ENCODE results near the gene TNNI2.
"Not testable (repeated sequence)": the region's sequence is repeated elsewhere in the genome, so short reads cannot be mapped to it uniquely, and the experiment has no call there.

The TNNI2 gene

DNA sequence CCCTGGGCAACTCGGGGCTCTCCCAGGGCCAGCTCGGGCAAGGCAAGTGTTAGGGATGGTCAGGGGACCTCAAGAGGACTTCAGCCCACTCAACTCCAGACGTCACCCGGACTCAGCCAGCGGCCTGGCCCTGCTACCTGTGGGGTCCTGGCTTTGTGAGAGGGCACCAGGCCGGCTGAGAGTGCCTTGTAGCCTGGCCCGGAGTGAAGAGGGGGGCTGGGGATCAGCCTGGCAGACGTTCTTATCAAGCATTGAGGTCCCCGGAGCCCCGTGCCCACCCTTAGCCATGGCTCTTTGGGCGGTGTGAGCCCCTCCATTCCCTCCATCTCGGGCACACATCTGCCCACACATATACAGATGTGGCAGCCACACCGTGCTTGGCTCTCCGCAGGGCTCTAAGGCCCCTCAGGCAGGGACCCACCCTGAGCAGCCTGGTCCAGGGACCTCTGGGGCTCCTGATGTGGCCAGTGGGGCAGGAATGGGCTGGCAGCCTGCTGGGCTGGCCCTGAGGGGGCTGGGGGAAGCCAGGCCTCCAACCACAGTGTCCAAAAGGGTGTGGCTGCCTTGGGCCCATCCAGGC lies 29.4 kb downstream of the TNNI2 start:
- Histone ChIP-seq H3K27ac (ENCODE audit: insufficient read depth, low read length, poor library complexity, severe bottlenecking) (no peak overlapping the region), H3K9me3 (ENCODE audit: control insufficient read depth, low read length) (no peaks in the 10 kb centered on the region), H3K4me3 (ENCODE audit: insufficient read depth, low read depth, low read length, poor library complexity, severe bottlenecking) (no peak overlapping the region), H3K4me1 (ENCODE audit: control insufficient read depth, insufficient read depth, low read length, poor library complexity, severe bottlenecking) (peaks cover 69% of the 10 kb centered on the region), H3K27me3 (replicated peaks; ENCODE audit: control insufficient read depth, insufficient read depth, low read length, poor library complexity, severe bottlenecking) (no peaks in the 10 kb centered on the region), H3K36me3 (ENCODE audit: control insufficient read depth, insufficient read depth, low read length) (peaks cover 17% of the 10 kb centered on the region)
- no peak for DNase-seq

DNA sequence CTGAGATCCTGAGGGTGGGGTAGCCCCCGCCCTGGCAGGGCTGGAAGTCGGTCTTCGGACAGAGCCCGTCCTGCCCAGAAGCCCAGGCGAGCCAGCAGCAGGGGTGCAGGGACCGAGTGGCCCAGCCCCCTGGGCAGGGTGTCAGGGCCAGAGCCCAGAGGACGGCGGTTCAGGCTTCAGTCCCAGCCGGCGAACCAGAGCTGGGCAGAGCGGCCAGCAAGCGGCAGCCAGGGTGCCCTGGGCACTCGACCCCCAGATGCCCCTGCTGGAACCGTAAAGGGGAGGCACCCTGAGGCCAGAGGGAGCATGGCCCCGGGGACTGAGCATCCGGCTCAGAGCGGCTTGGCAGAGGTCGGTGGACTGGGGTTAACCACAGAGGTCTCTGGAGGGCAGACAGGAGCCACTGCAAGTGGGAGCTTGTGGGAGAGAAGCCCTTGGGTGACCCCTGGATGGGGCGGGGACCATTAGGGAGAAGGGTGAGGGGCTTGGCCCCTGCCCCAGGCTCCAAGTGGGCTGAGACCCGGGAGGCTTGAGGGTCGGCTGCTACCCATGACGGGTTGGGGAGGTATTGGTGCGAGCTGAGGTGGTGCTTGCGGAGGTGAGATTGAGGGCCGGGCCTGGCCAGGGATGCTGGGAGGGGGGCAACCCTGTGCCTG lies 30.0 kb downstream of the TNNI2 start:
- peak overlapping the region; percentile 36 for H3K27ac ChIP-seq (ENCODE audit: insufficient read depth, low read length, poor library complexity, severe bottlenecking)
- peaks cover 17% of the 10 kb centered on the region for H3K36me3 ChIP-seq (ENCODE audit: control insufficient read depth, insufficient read depth, low read length)
- H3K4me3 ChIP-seq (ENCODE audit: insufficient read depth, low read depth, low read length, poor library complexity, severe bottlenecking), result no peak overlapping the region
- DNase-seq, result no peak
- H3K9me3 ChIP-seq (ENCODE audit: control insufficient read depth, low read length), result no peaks in the 10 kb centered on the region
- no peaks in the 10 kb centered on the region for H3K27me3 ChIP-seq (replicated peaks; ENCODE audit: control insufficient read depth, insufficient read depth, low read length, poor library complexity, severe bottlenecking)
- peaks cover 64% of the 10 kb centered on the region for H3K4me1 ChIP-seq (ENCODE audit: control insufficient read depth, insufficient read depth, low read length, poor library complexity, severe bottlenecking)

DNA sequence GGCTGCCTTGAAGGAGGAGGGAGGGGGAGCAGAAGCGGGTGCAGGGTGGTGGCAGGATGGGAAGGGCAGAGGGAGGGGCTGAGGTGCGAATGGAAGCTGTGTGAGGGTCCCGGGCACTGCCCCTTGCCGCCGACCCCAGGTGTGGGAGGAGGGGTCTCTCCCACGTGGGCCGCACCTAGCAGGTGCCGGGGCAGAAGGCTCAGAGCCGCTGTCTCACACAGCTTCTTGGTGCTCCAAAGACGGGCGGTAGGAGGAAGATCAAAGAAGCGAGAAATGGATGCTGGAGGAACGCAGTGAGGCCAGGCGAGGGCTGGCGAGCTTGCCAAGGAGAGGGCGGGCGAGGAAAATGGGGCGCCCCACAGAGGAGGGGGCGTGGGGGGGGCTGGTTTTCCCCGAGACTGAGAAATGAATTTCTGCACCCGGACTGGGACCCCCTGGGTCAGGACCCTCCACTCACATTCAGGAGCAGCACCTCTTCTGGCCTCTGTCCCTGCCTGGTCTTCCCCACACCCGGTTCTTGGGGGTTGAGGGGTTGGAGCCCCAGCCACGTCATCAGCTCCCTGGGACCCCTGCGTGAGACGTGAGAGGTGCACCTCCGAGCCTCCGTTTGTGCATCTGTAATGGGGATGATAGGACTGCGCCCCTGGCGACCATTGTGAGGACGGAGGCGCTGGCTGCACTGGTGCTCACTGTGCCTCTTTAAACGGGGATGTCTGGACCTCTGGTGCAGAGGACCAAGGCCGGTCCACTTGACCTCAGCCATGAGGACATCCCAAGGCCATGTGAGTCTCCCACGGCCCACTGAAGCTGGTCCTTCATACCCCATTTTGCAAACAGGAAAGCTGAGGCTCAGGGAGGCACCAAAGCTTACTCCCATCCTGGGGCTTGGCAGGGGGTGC lies 30.9 kb downstream of the TNNI2 start:
- peaks cover 17% of the 10 kb centered on the region for H3K36me3 ChIP-seq (ENCODE audit: control insufficient read depth, insufficient read depth, low read length)
- H3K4me3 ChIP-seq (ENCODE audit: insufficient read depth, low read depth, low read length, poor library complexity, severe bottlenecking), result peak overlapping the region; percentile 35
- H3K27me3 ChIP-seq (replicated peaks; ENCODE audit: control insufficient read depth, insufficient read depth, low read length, poor library complexity, severe bottlenecking), result no peaks in the 10 kb centered on the region
- H3K27ac ChIP-seq (ENCODE audit: insufficient read depth, low read length, poor library complexity, severe bottlenecking), result peak overlapping the region; percentile 63
- DNase-seq, result no peak
- H3K4me1 ChIP-seq (ENCODE audit: control insufficient read depth, insufficient read depth, low read length, poor library complexity, severe bottlenecking), result peaks cover 61% of the 10 kb centered on the region
- no peaks in the 10 kb centered on the region for H3K9me3 ChIP-seq (ENCODE audit: control insufficient read depth, low read length)

DNA sequence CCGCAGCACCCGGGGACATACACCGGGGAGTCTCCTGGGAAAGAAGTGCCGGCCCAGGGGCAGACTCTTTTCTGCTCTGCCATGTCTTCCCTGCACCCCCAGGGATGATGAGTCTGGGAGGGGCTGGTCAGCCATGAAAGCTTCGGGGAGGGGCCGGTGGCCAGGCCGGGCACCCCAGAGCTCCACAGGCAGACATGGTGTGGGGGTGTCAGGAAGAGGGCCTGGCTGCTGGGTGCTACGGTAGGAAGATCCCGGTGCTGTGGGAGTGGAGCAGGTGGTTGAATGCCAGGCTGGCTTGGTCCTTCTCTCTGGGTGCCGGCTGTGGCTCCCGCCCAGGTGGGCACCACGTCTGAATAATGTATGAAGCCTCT lies 31.5 kb downstream of the TNNI2 start:
- peak overlapping the region; percentile 35 for H3K4me3 ChIP-seq (ENCODE audit: insufficient read depth, low read depth, low read length, poor library complexity, severe bottlenecking)
- no peaks in the 10 kb centered on the region for H3K27me3 ChIP-seq (replicated peaks; ENCODE audit: control insufficient read depth, insufficient read depth, low read length, poor library complexity, severe bottlenecking)
- no peak for DNase-seq
- H3K4me1 ChIP-seq (ENCODE audit: control insufficient read depth, insufficient read depth, low read length, poor library complexity, severe bottlenecking), result peaks cover 57% of the 10 kb centered on the region
- H3K27ac ChIP-seq (ENCODE audit: insufficient read depth, low read length, poor library complexity, severe bottlenecking), result peak overlapping the region; percentile 63
- no peaks in the 10 kb centered on the region for H3K9me3 ChIP-seq (ENCODE audit: control insufficient read depth, low read length)
- H3K36me3 ChIP-seq (ENCODE audit: control insufficient read depth, insufficient read depth, low read length), result peaks cover 17% of the 10 kb centered on the region

DNA sequence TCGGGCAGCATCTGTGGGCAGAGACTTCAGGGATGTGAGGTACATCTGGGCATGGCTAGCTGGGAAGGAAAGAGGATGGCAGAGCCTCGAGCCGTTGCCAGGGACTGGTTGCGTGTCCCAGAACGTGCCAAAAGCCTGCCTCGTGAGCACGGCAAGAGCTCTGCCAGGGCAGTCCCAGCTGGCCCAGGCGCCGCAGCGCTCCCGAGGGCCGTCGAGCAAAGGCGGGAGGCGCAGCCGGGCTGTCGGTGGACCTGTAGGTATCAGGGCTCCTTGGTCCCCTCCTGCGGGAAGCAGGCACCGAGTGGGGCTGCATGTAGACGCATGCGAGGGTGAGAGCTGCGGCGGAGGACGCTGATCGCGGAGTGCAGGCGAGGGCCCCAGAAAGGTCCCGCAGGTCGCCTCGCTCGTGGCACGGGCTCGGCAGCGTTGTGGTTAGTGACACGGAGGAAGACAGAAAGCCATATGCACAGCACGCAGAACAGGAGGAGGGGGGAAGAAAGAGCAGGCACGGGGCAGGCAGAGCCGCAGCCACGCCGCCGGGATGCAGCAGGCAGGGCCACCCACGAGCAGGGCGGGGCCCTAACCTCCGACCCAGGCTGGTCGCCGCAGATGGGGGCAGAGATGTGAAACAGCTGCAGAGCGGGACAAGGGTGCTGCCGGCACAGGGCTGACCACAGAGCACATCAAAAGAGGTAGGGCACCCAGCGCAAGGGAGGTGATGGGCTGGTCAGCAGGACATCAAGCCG lies 32.1 kb downstream of the TNNI2 start:
- peak; percentile 33 to 45 (median 34) for DNase-seq
- Histone ChIP-seq H3K4me3 (ENCODE audit: insufficient read depth, low read depth, low read length, poor library complexity, severe bottlenecking) (peak overlapping the region; percentile 35), H3K4me1 (ENCODE audit: control insufficient read depth, insufficient read depth, low read length, poor library complexity, severe bottlenecking) (peaks cover 57% of the 10 kb centered on the region), H3K36me3 (ENCODE audit: control insufficient read depth, insufficient read depth, low read length) (peaks cover 16% of the 10 kb centered on the region), H3K27ac (ENCODE audit: insufficient read depth, low read length, poor library complexity, severe bottlenecking) (peak overlapping the region; percentile 63), H3K9me3 (ENCODE audit: control insufficient read depth, low read length) (no peaks in the 10 kb centered on the region), H3K27me3 (replicated peaks; ENCODE audit: control insufficient read depth, insufficient read depth, low read length, poor library complexity, severe bottlenecking) (no peaks in the 10 kb centered on the region)

DNA sequence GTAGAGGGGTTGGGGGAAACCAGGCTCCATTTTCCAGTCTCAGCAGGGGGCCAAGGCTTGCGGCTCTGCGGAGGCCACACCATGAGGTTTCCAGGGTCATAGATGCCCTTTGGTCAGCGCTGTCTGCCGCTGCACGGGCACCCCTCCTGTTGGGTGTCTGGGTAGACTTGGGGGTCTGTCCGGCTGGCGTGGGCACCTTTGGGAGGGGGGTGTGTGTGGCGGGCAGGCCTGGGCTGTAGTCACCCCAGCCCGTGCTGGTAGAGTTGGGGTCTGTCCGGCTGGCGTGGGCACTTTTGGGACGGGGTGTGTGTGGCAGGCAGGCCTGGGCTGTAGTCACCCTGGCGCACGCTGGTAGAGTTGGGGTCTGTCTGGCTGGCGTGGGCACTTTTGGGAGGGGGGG lies 32.8 kb downstream of the TNNI2 start:
- Histone ChIP-seq H3K4me3 (ENCODE audit: insufficient read depth, low read depth, low read length, poor library complexity, severe bottlenecking) (no peak overlapping the region), H3K36me3 (ENCODE audit: control insufficient read depth, insufficient read depth, low read length) (peaks cover 9% of the 10 kb centered on the region), H3K27me3 (replicated peaks; ENCODE audit: control insufficient read depth, insufficient read depth, low read length, poor library complexity, severe bottlenecking) (no peaks in the 10 kb centered on the region), H3K4me1 (ENCODE audit: control insufficient read depth, insufficient read depth, low read length, poor library complexity, severe bottlenecking) (peaks cover 52% of the 10 kb centered on the region), H3K27ac (ENCODE audit: insufficient read depth, low read length, poor library complexity, severe bottlenecking) (peak overlapping the region; percentile 63), H3K9me3 (ENCODE audit: control insufficient read depth, low read length) (no peaks in the 10 kb centered on the region)
- DNase-seq, result no peak

DNA sequence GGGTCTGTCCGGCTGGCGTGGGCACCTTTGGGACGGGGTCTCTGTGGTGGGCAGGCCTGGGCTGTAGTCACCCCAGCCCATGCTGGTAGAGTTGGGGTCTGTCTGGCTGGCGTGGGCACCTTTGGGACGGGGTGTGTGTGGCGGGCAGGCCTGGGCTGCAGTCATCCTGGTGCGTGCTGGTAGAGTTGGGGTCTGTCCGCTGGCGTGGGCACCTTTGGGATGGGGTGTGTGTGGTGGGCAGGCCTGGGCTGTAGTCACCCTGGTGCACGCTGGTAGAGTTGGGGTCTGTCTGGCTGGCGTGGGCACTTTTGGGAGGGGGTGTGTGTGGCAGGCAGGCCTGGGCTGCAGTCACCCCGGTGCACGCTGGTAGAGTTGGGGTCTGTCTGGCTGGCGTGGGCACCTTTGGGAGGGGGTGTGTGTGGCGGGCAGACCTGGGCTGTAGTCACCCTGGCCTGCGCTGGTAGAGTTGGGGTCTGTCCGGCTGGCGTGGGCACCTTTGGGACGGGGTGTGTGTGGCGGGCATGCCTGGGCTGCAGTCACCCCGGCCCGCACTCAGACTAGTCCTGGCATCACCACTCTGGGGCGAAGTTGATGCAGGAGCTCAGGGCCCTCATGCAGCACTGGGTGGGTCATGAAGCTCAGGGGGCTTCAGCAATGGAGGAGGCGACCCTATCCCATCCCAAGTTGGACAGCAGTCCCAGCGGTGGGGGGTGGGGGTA lies 33.6 kb downstream of the TNNI2 start:
- H3K27me3 ChIP-seq (replicated peaks; ENCODE audit: control insufficient read depth, insufficient read depth, low read length, poor library complexity, severe bottlenecking), result no peaks in the 10 kb centered on the region
- H3K4me1 ChIP-seq (ENCODE audit: control insufficient read depth, insufficient read depth, low read length, poor library complexity, severe bottlenecking), result peaks cover 44% of the 10 kb centered on the region
- H3K36me3 ChIP-seq (ENCODE audit: control insufficient read depth, insufficient read depth, low read length), result peaks cover under 1% of the 10 kb centered on the region
- peak overlapping the region; percentile 32 for H3K27ac ChIP-seq (ENCODE audit: insufficient read depth, low read length, poor library complexity, severe bottlenecking)
- H3K4me3 ChIP-seq (ENCODE audit: insufficient read depth, low read depth, low read length, poor library complexity, severe bottlenecking), result no peak overlapping the region
- no peaks in the 10 kb centered on the region for H3K9me3 ChIP-seq (ENCODE audit: control insufficient read depth, low read length)
- DNase-seq, result no peak

DNA sequence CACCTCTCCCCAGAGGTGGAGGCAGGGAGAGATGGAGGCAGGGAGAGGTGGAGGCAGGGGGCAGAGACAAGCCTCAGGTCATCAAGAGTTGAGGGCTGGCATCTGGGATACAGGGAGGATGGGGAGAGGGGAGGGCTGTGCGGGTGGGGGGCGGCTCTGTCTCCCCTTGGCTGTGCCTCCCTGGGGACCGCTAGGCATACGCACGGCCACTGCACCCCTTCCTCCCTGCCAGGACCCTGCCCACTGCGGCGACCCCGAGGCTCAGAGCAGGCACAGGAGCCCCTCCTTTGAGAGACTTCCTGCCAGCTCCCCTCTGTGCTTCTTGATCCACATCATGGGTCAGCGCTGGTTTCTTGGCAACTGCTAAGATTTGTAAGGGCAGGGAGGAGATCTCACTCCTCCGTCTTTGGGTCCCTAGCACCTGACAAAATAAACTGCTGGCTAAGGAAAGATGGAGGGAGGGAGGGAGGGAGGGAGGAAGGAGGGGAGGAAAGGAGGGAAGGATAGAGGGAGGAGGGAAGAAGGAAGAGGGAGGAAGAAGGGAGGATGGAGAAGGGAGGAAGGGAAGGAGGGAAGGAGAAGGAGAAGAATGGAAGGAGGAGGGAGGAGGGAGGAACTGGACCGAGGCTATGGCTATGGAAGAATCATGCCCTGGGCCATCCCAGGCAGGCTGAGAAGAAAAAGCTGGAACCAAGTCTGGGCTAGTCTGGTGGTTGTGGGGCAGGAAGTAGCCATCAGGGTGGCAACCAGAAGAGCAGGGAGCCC lies 34.4 kb downstream of the TNNI2 start:
- H3K36me3 ChIP-seq (ENCODE audit: control insufficient read depth, insufficient read depth, low read length), result no peaks in the 10 kb centered on the region
- H3K27ac ChIP-seq (ENCODE audit: insufficient read depth, low read length, poor library complexity, severe bottlenecking), result peak overlapping the region; percentile 32
- DNase-seq, result no peak
- no peak overlapping the region for H3K4me3 ChIP-seq (ENCODE audit: insufficient read depth, low read depth, low read length, poor library complexity, severe bottlenecking)
- H3K4me1 ChIP-seq (ENCODE audit: control insufficient read depth, insufficient read depth, low read length, poor library complexity, severe bottlenecking), result peaks cover 37% of the 10 kb centered on the region
- no peaks in the 10 kb centered on the region for H3K27me3 ChIP-seq (replicated peaks; ENCODE audit: control insufficient read depth, insufficient read depth, low read length, poor library complexity, severe bottlenecking)
- no peaks in the 10 kb centered on the region for H3K9me3 ChIP-seq (ENCODE audit: control insufficient read depth, low read length)

DNA sequence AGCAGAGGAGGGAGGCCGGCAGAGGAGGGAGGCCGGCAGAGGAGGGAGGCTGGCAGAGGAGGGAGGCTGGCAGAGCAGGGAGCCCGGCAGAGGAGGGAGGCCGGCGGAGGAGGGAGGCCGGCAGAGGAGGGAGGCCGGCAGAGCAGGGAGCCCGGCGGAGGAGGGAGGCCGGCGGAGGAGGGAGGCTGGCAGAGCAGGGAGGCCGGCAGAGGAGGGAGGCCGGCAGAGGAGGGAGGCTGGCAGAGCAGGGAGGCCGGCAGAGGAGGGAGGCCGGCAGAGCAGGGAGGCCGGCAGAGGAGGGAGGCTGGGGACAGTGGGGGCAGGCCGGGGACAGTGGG lies 35.0 kb downstream of the TNNI2 start:
- DNase-seq; H3K4me3 ChIP-seq (ENCODE audit: insufficient read depth, low read depth, low read length, poor library complexity, severe bottlenecking); H3K36me3 ChIP-seq (ENCODE audit: control insufficient read depth, insufficient read depth, low read length); H3K9me3 ChIP-seq (ENCODE audit: control insufficient read depth, low read length); H3K27me3 ChIP-seq (replicated peaks; ENCODE audit: control insufficient read depth, insufficient read depth, low read length, poor library complexity, severe bottlenecking): not testable (repeated sequence)
- H3K27ac ChIP-seq (ENCODE audit: insufficient read depth, low read length, poor library complexity, severe bottlenecking), result peak overlapping the region; percentile 11
- peaks cover 34% of the 10 kb centered on the region for H3K4me1 ChIP-seq (ENCODE audit: control insufficient read depth, insufficient read depth, low read length, poor library complexity, severe bottlenecking)
